HepG2 (cell line): ENCODE results near the gene DIPK1C. TPM values are rescaled to one million over a fixed set of nuclear protein-coding genes. Genes with fewer than 3 reads are reported as not detected.

ENCODE experiments used
- ATAC-seq: fragments of 200-7000 bp; cut with Tn5 transposase; 3 replicates; pipeline ENCODE4 v1.9.1; 2020; ENCODE audit warnings: mild to moderate bottlenecking, moderate library complexity
- BruUV-seq: library from RNA; stranded (reverse); fragments of 400-500 nt; replicated peaks from 2 replicates; lab custom pipeline; 2021; lab: Mats Ljungman, UMichigan
- CTCF ChIA-PET: fragments of 300-600 bp; formaldehyde crosslinking; extraction: SDS; loops from one replicate; lab custom pipeline; 2021; ENCODE audit warnings: low total read pairs, inconsistent platforms, low intra/inter-chr PET ratio; lab: Yijun Ruan, JAX
- POLR2A ChIA-PET: fragments of 350-600 bp; sonication (Branson Sonifier 250); formaldehyde crosslinking; loops from one replicate; lab custom pipeline; 2020; ENCODE audit warnings: antibody characterized with exemption, inconsistent platforms; lab: Yijun Ruan, JAX
- DNase-seq: peaks from one replicate; pipeline ENCODE4 v3.0.0-alpha.2; 2015; ENCODE audit warnings: low spot score
- FAIRE-seq: peaks from 3 replicates; lab custom pipeline; 2011; peaks lifted over from hg19 to GRCh38; lab: Jason Lieb, UNC
- H2AFZ ChIP-seq: one replicate; pipeline ENCODE4 v1.6.1; 2011; ENCODE audit warnings: low read length, inconsistent platforms
- H3K27ac ChIP-seq: fragments of 300-600 bp; 3 replicates; pipeline ENCODE4 v1.8.0; 2011; ENCODE audit warnings: mixed run types, mild to moderate bottlenecking, mixed read lengths, low read length, inconsistent platforms; ENCODE audit not compliant: insufficient read depth; ENCODE audit errors: extremely low read length
- H3K27me3 ChIP-seq, 2 experiments: fragments of 200-600 bp in 1 of 2; 2 replicates in 1 of 2; 3 replicates in 1 of 2; pipeline versions ENCODE4 v1.6.0 to v1.8.0; 2011; ENCODE audit warnings: low read length in 2 of 2, mild to moderate bottlenecking in 2 of 2, moderate library complexity in 2 of 2, inconsistent platforms in 1 of 2; ENCODE audit not compliant: insufficient read depth in 2 of 2, control insufficient read depth in 1 of 2
- H3K36me3 ChIP-seq, 2 experiments: fragments of 200-600 bp in 1 of 2; replicated peaks in 1 of 2; 2 replicates in 1 of 2; 3 replicates in 1 of 2; pipeline versions ENCODE4 v1.5.1 to v1.8.0; 2011; ENCODE audit warnings: low read length in 2 of 2, inconsistent platforms in 1 of 2; ENCODE audit not compliant: insufficient read depth in 2 of 2, control insufficient read depth in 1 of 2
- H3K4me1 ChIP-seq: 2 replicates; pipeline ENCODE4 v1.5.1; 2012; ENCODE audit warnings: low read length, inconsistent platforms; ENCODE audit not compliant: insufficient read depth
- H3K4me2 ChIP-seq: 2 replicates; pipeline ENCODE4 v1.6.0; 2011; ENCODE audit warnings: low read depth, low read length, inconsistent platforms
- H3K4me3 ChIP-seq, 3 experiments: fragments of 200-600 bp in 1 of 3; sonication (generic), shearing (Covaris generic) in 1 of 3; replicated peaks in 1 of 3; 2 replicates each; pipeline ENCODE4 v1.5.1; 2011 to 2016; ENCODE audit warnings: low read length in 3 of 3, inconsistent platforms in 2 of 3, low read depth in 2 of 3, mild to moderate bottlenecking in 2 of 3, control low read depth in 1 of 3, mixed read lengths in 1 of 3; ENCODE audit not compliant: insufficient read depth in 1 of 3
- H3K79me2 ChIP-seq: one replicate; pipeline ENCODE4 v1.6.1; 2011; ENCODE audit warnings: low read length, inconsistent platforms; ENCODE audit not compliant: insufficient read depth
- H3K9ac ChIP-seq: 2 replicates; pipeline ENCODE4 v1.6.0; 2011; ENCODE audit warnings: mild to moderate bottlenecking, low read depth, low read length, inconsistent platforms; ENCODE audit not compliant: insufficient read depth
- H3K9me3 ChIP-seq: 2 replicates; pipeline ENCODE4 v1.5.1; 2012; ENCODE audit warnings: mild to moderate bottlenecking, low read length
- H4K20me1 ChIP-seq: 2 replicates; pipeline ENCODE4 v1.6.0; 2011; ENCODE audit warnings: inconsistent platforms, mild to moderate bottlenecking, low read length, moderate library complexity; ENCODE audit not compliant: insufficient read depth
- ARHGAP35 ChIP-seq: sonication (generic); formaldehyde crosslinking; IDR thresholded peaks from 2 replicates; pipeline ENCODE4 v1.9.0; 2022; ENCODE audit warnings: mild to moderate bottlenecking, inconsistent platforms, moderate library complexity, missing genetic modification reagents, borderline replicate concordance
- DDIT3 ChIP-seq: sonication (generic); formaldehyde crosslinking; IDR thresholded peaks from 2 replicates; pipeline ENCODE4 v1.4.0; 2020; ENCODE audit warnings: mild to moderate bottlenecking, missing genetic modification reagents
- ETS1 ChIP-seq: sonication (generic); formaldehyde crosslinking; IDR thresholded peaks from 2 replicates; pipeline ENCODE4 v1.4.0; 2020; ENCODE audit warnings: missing genetic modification reagents
- GZF1 ChIP-seq: sonication (generic); formaldehyde crosslinking; IDR thresholded peaks from 2 replicates; pipeline ENCODE4 v1.5.1; 2020; ENCODE audit warnings: mild to moderate bottlenecking, missing genetic modification reagents
- HNRNPLL ChIP-seq: fragments of 200-400 bp; formaldehyde crosslinking; IDR thresholded peaks from 2 replicates; pipeline ENCODE4 v1.6.1; 2017; ENCODE audit warnings: mild to moderate bottlenecking, low read depth, low read length; ENCODE audit not compliant: poor library complexity, severe bottlenecking
- JUNB ChIP-seq: sonication (generic); formaldehyde crosslinking; IDR thresholded peaks from 2 replicates; pipeline ENCODE4 v1.8.0; 2022; ENCODE audit warnings: missing genetic modification reagents, mild to moderate bottlenecking, borderline replicate concordance
- KDM1A ChIP-seq: IDR thresholded peaks from 2 replicates; pipeline ENCODE4 v1.6.1; 2016; ENCODE audit warnings: missing compliant biosample characterization
- MXI1 ChIP-seq: IDR thresholded peaks from 3 replicates; pipeline ENCODE4 v1.6.1; 2012; ENCODE audit warnings: low read depth, low read length, inconsistent platforms, borderline replicate concordance
- MZF1 ChIP-seq: sonication (generic); formaldehyde crosslinking; IDR thresholded peaks from 2 replicates; pipeline ENCODE4 v1.8.1; 2023; ENCODE audit warnings: mild to moderate bottlenecking, missing genetic modification reagents, borderline replicate concordance
- NAIF1 ChIP-seq: sonication (generic); formaldehyde crosslinking; IDR thresholded peaks from 2 replicates; pipeline ENCODE4 v1.5.0; 2020; ENCODE audit warnings: mild to moderate bottlenecking, missing genetic modification reagents, borderline replicate concordance
- NCOA1 ChIP-seq: sonication (generic); formaldehyde crosslinking; IDR thresholded peaks from 2 replicates; pipeline ENCODE4 v1.9.0; 2021; ENCODE audit warnings: missing genetic modification reagents
- NFE2 ChIP-seq: sonication (generic); formaldehyde crosslinking; IDR thresholded peaks from 2 replicates; pipeline ENCODE4 v1.4.0; 2020; ENCODE audit warnings: missing genetic modification reagents
- NFIC ChIP-seq: IDR thresholded peaks from 2 replicates; pipeline ENCODE4 v1.6.1; 2012; ENCODE audit warnings: mild to moderate bottlenecking, low read length, inconsistent platforms
- SRY ChIP-seq: sonication (generic); formaldehyde crosslinking; IDR thresholded peaks from 2 replicates; pipeline ENCODE4 v1.8.0; 2022; ENCODE audit warnings: mild to moderate bottlenecking, missing genetic modification reagents
- TSC22D2 ChIP-seq: sonication (generic); formaldehyde crosslinking; IDR thresholded peaks from 2 replicates; pipeline ENCODE4 v1.5.1; 2020; ENCODE audit warnings: missing genetic modification reagents, mild to moderate bottlenecking, borderline replicate concordance
- ZNF263 ChIP-seq: sonication (generic); formaldehyde crosslinking; IDR thresholded peaks from 2 replicates; pipeline ENCODE4 v1.4.0; 2020; ENCODE audit warnings: missing genetic modification reagents
- ZNF883 ChIP-seq: sonication (generic); formaldehyde crosslinking; IDR thresholded peaks from 2 replicates; pipeline ENCODE4 v1.5.1; 2020; ENCODE audit warnings: mild to moderate bottlenecking, missing genetic modification reagents; ENCODE audit errors: not compliant biosample characterization
- ZNF891 ChIP-seq: sonication (generic); formaldehyde crosslinking; IDR thresholded peaks from 2 replicates; pipeline ENCODE4 v1.5.0; 2020; ENCODE audit warnings: mild to moderate bottlenecking, missing genetic modification reagents
- ZXDC ChIP-seq: sonication (generic); formaldehyde crosslinking; IDR thresholded peaks from 2 replicates; pipeline ENCODE4 v1.5.0; 2020; ENCODE audit warnings: mild to moderate bottlenecking, missing genetic modification reagents
- ZZZ3 ChIP-seq: sonication (generic); formaldehyde crosslinking; IDR thresholded peaks from 2 replicates; pipeline ENCODE4 v1.4.0; 2020; ENCODE audit warnings: missing genetic modification reagents, mild to moderate bottlenecking, borderline replicate concordance
- WGBS: methylation state at CpG from one replicate; pipeline ENCODE4 v1.1.6; 2017; ENCODE audit warnings: low lambda C conversion rate; 5-methylcytosine and 5-hydroxymethylcytosine counted together
- in situ Hi-C: cut with HindIII; loops from 2 replicates; pipeline ENCODE4 v1.10.0; 2017; ENCODE audit warnings: low pct_unique_long_range_greater_than_20kb; ENCODE audit not compliant: extremely low pct_ligation_motif_present
- intact Hi-C: fragments of 100-400 bp; cut with micrococcal nuclease; formaldehyde crosslinking; loops from one replicate; pipeline ENCODE4 v1.10.0; 2022; ENCODE audit not compliant: unreplicated experiment
- polyA plus RNA-seq, 8 experiments: library from polyadenylated mRNA; depleted of rRNA in 3 of 8; stranded (reverse) in 7 of 8; unstranded in 1 of 8; fragments of >200 nt; fragmentation: Illumina TruSeq in 4 of 8; extraction: Trizol in 4 of 8; gene quantifications; 2 replicates each; pipeline versions ENCODE4 v1.2.1 to v1.2.3, GENCODE V29; 2011 to 2016; ENCODE audit warnings: low read depth in 4 of 8, missing spikeins in 1 of 8, mixed read lengths in 1 of 8; ENCODE audit not compliant: insufficient read depth in 1 of 8
- total RNA-seq, 5 experiments: library from RNA; depleted of rRNA; stranded (reverse); fragments of >200 nt; fragmentation: Illumina TruSeq; extraction: Trizol; gene quantifications; 2 replicates each; pipeline ENCODE4 v1.2.3, GENCODE V29; 2016; ENCODE audit warnings: low read depth in 1 of 5

DIPK1C gene
- total and polyA plus RNA-seq, 2 of the 13 experiments (the other 11 are each of a cell fraction or from before 2014, with no cell fraction given) = 1.8 TPM; not detected in 1

GRCh38 chr18:74429096-74429495 is 28.0 kb downstream of the DIPK1C start:
- 19% methylated on average over 2 of the region's 7 CpGs for WGBS
- ChIA-PET POLR2A (no interaction called here), CTCF (no interaction called here)
- Histone ChIP-seq H2AFZ (no peak overlapping the region), H4K20me1 (no peaks in the 10 kb centered on the region), H3K27ac (no peak overlapping the region), H3K9me3 (no peaks in the 10 kb centered on the region), H3K36me3 (no peaks in the 10 kb centered on the region), H3K27me3 (peaks cover 2 to 36% of the 10 kb centered on the region in 2 experiments; a peak in 2 of 5 replicates), H3K4me1 (no peaks in the 10 kb centered on the region), H3K79me2 (no peaks in the 10 kb centered on the region), H3K9ac (no peak overlapping the region), H3K4me3 (no peak overlapping the region), H3K4me2 (no peak overlapping the region)
- ATAC-seq (no peak), FAIRE-seq (no peak), DNase-seq (no peak)
- intact Hi-C loops = no loop called here
- in situ Hi-C loops = no loop called here
- no TSS peak for BruUV-seq
- TF ChIP-seq NAIF1 (CRISPR knock-in tag) (no peak), JUNB (no peak), KDM1A (CRISPR knock-in tag) (no peak), ZNF891 (CRISPR knock-in tag) (no peak), MZF1 (CRISPR knock-in tag) (no peak), SRY (CRISPR knock-in tag) (no peak), ZZZ3 (CRISPR knock-in tag) (no peak), HNRNPLL (no peak), NFE2 (no peak), DDIT3 (CRISPR knock-in tag) (no peak), ETS1 (no peak), NFIC (no peak), ZNF263 (CRISPR knock-in tag) (no peak), ZNF883 (no peak), NCOA1 (CRISPR knock-in tag) (no peak), ARHGAP35 (no peak), TSC22D2 (CRISPR knock-in tag) (no peak), MXI1 (no peak), ZXDC (CRISPR knock-in tag) (no peak), GZF1 (CRISPR knock-in tag) (no peak)
